H1 (cell line): ENCODE measurements around the gene TBL1Y. TPM values are rescaled to one million over a fixed set of nuclear protein-coding genes. Genes with fewer than 3 reads are reported as not detected.

Source experiments
- CTCF ChIA-PET: fragments of 300-600 bp; sonication (Branson Sonifier 250); formaldehyde crosslinking; loops from one replicate; lab custom pipeline; 2021; ENCODE audit not compliant: partially characterized antibody; lab: Charles Lee
- POLR2A ChIA-PET: fragments of 300-600 bp; sonication (Branson Sonifier 250); formaldehyde crosslinking; loops from one replicate; lab custom pipeline; 2021; ENCODE audit warnings: inconsistent platforms; ENCODE audit not compliant: partially characterized antibody; lab: Charles Lee
- DNase-seq, 2 experiments: peaks; one replicate each; pipeline versions ENCODE4 v3.0.0 to v3.0.0-alpha.2; 2010 to 2022; ENCODE audit warnings: low spot score in 2 of 2, low read depth in 1 of 2, mixed read lengths in 1 of 2
- FAIRE-seq: peaks from 2 replicates; lab custom pipeline; 2011; peaks lifted over from hg19 to GRCh38; lab: Jason Lieb, UNC
- H2AFZ ChIP-seq: 2 replicates; pipeline ENCODE4 v1.8.1; 2012; ENCODE audit warnings: low read length, inconsistent platforms
- H2AK5ac ChIP-seq: 2 replicates; pipeline ENCODE4 v1.6.1; 2013; ENCODE audit warnings: low read depth, low read length
- H2BK120ac ChIP-seq: replicated peaks from 2 replicates; pipeline ENCODE3; 2013; ENCODE audit warnings: low read depth, low read length, inconsistent platforms
- H2BK12ac ChIP-seq: 2 replicates; pipeline ENCODE4 v1.6.1; 2013; ENCODE audit warnings: low read depth, low read length
- H2BK15ac ChIP-seq: 2 replicates; pipeline ENCODE4 v1.6.1; 2013; ENCODE audit warnings: low read length
- H2BK20ac ChIP-seq: 2 replicates; pipeline ENCODE4 v1.6.1; 2013; ENCODE audit warnings: low read length
- H2BK5ac ChIP-seq: 2 replicates; pipeline ENCODE4 v1.6.1; 2013; ENCODE audit warnings: low read depth, low read length
- H3K14ac ChIP-seq: 2 replicates; pipeline ENCODE4 v1.6.1; 2013; ENCODE audit warnings: inconsistent platforms; ENCODE audit not compliant: insufficient read length
- H3K18ac ChIP-seq: 2 replicates; pipeline ENCODE4 v1.6.1; 2013; ENCODE audit warnings: low read length; ENCODE audit errors: extremely low read depth
- H3K23ac ChIP-seq: 2 replicates; pipeline ENCODE4 v1.6.1; 2013; ENCODE audit warnings: inconsistent platforms; ENCODE audit not compliant: insufficient read length
- H3K23me2 ChIP-seq: 2 replicates; pipeline ENCODE4 v1.6.1; 2013; ENCODE audit warnings: low read depth, low read length
- H3K27ac ChIP-seq: 2 replicates; pipeline ENCODE4 v1.6.1; 2011; ENCODE audit warnings: low read depth, low read length, inconsistent platforms
- H3K27me3 ChIP-seq, 4 experiments: replicated peaks in 1 of 4; 1 replicate in 1 of 4; 2 replicates in 3 of 4; pipeline versions ENCODE4 v1.6.1 to v1.8.1; 2011 to 2013; ENCODE audit warnings: low read length in 3 of 4, mild to moderate bottlenecking in 3 of 4, inconsistent platforms in 2 of 4, mixed read lengths in 2 of 4, moderate library complexity in 1 of 4; ENCODE audit not compliant: control insufficient read depth in 3 of 4, insufficient read depth in 3 of 4; ENCODE audit errors: extremely low read depth in 1 of 4
- H3K36me3 ChIP-seq, 4 experiments: 2 replicates each; pipeline versions ENCODE4 v1.6.1 to v1.8.1; 2011 to 2013; ENCODE audit warnings: mild to moderate bottlenecking in 4 of 4, low read length in 3 of 4, moderate library complexity in 2 of 4, control low read depth in 1 of 4, inconsistent platforms in 1 of 4; ENCODE audit not compliant: insufficient read depth in 4 of 4, control insufficient read depth in 2 of 4
- H3K4ac ChIP-seq: replicated peaks from 2 replicates; pipeline ENCODE3; 2013; ENCODE audit warnings: low read length, low read depth, mixed read lengths, inconsistent platforms; ENCODE audit not compliant: insufficient read length
- H3K4me1 ChIP-seq, 4 experiments: replicated peaks in 1 of 4; 1 replicate in 1 of 4; 2 replicates in 3 of 4; pipeline versions ENCODE4 v1.6.1 to v1.8.1; 2011 to 2013; ENCODE audit warnings: low read length in 3 of 4, inconsistent platforms in 2 of 4, mixed read lengths in 1 of 4; ENCODE audit not compliant: insufficient read depth in 4 of 4, control insufficient read depth in 3 of 4
- H3K4me2 ChIP-seq, 2 experiments: 2 replicates each; pipeline versions ENCODE4 v1.6.1 to v1.8.1; 2011 to 2013; ENCODE audit warnings: low read depth in 2 of 2, low read length in 2 of 2, control low read depth in 1 of 2, inconsistent platforms in 1 of 2, mild to moderate bottlenecking in 1 of 2; ENCODE audit not compliant: insufficient read depth in 1 of 2
- H3K4me3 ChIP-seq, 4 experiments: fragments of 200-600, 300-600 bp in 1 of 4; sonication (generic), shearing (Covaris generic), sonication (Bioruptor Twin) in 1 of 4; 2 replicates each; pipeline versions ENCODE4 v1.5.1 to v1.8.1; 2011 to 2016; ENCODE audit warnings: low read length in 4 of 4, low read depth in 3 of 4, control low read depth in 2 of 4, inconsistent platforms in 2 of 4, mild to moderate bottlenecking in 2 of 4, mixed read lengths in 1 of 4, moderate library complexity in 1 of 4; ENCODE audit not compliant: insufficient read depth in 2 of 4; ENCODE audit errors: extremely low read depth in 1 of 4
- H3K56ac ChIP-seq: replicated peaks from 2 replicates; pipeline ENCODE3; 2013; ENCODE audit warnings: low read depth, mild to moderate bottlenecking, mixed read lengths, low read length, inconsistent platforms; ENCODE audit not compliant: insufficient read length
- H3K79me1 ChIP-seq: 2 replicates; pipeline ENCODE4 v1.6.1; 2013; ENCODE audit warnings: low read depth, low read length, control low read depth
- H3K79me2 ChIP-seq, 2 experiments: 2 replicates each; pipeline versions ENCODE4 v1.6.1 to v1.8.1; 2012 to 2013; ENCODE audit warnings: low read length in 2 of 2, mild to moderate bottlenecking in 2 of 2, inconsistent platforms in 1 of 2; ENCODE audit not compliant: insufficient read depth in 2 of 2, control insufficient read depth in 1 of 2
- H3K9ac ChIP-seq, 4 experiments: replicated peaks in 1 of 4; 1 replicate in 1 of 4; 2 replicates in 3 of 4; pipeline versions ENCODE4 v1.6.1 to v1.8.1; 2011 to 2013; ENCODE audit warnings: low read depth in 3 of 4, low read length in 3 of 4, control low read depth in 2 of 4, mild to moderate bottlenecking in 2 of 4, moderate library complexity in 2 of 4, inconsistent platforms in 1 of 4; ENCODE audit errors: extremely low read depth in 1 of 4
- H3K9me3 ChIP-seq, 2 experiments: 2 replicates each; pipeline versions ENCODE4 v1.6.1 to v1.8.1; 2012 to 2013; ENCODE audit warnings: mild to moderate bottlenecking in 2 of 2, moderate library complexity in 2 of 2, control low read depth in 1 of 2, inconsistent platforms in 1 of 2, low read depth in 1 of 2, low read length in 1 of 2, mixed read lengths in 1 of 2; ENCODE audit not compliant: insufficient read depth in 2 of 2
- H4K20me1 ChIP-seq, 2 experiments: replicated peaks in 1 of 2; 2 replicates each; pipeline versions ENCODE3 to v1.8.1; 2011 to 2013; ENCODE audit warnings: inconsistent platforms in 2 of 2, low read length in 2 of 2, mild to moderate bottlenecking in 1 of 2; ENCODE audit not compliant: insufficient read depth in 2 of 2, control insufficient read depth in 1 of 2
- H4K5ac ChIP-seq: 2 replicates; pipeline ENCODE4 v1.6.1; 2013; ENCODE audit warnings: low read length, low read depth, mixed read lengths, inconsistent platforms; ENCODE audit not compliant: insufficient read length
- H4K8ac ChIP-seq: 2 replicates; pipeline ENCODE4 v1.8.0; 2013; ENCODE audit warnings: mild to moderate bottlenecking, moderate library complexity, low read length, inconsistent platforms; ENCODE audit not compliant: insufficient read depth; ENCODE audit errors: extremely low read depth
- H4K91ac ChIP-seq: replicated peaks from 2 replicates; pipeline ENCODE3; 2013; ENCODE audit warnings: low read length, mixed read lengths, inconsistent platforms; ENCODE audit not compliant: insufficient read length
- CEBPB ChIP-seq: IDR thresholded peaks from 2 replicates; pipeline ENCODE4 v1.6.1; 2012; ENCODE audit warnings: low read depth, low read length
- NANOG ChIP-seq: IDR thresholded peaks from 2 replicates; pipeline ENCODE4 v1.6.1; 2011; ENCODE audit warnings: low read length, low read depth, mild to moderate bottlenecking, inconsistent platforms; ENCODE audit not compliant: insufficient read depth, poor library complexity, severe bottlenecking
- RXRA ChIP-seq: IDR thresholded peaks from 2 replicates; pipeline ENCODE4 v1.6.1; 2011; ENCODE audit warnings: low read depth, mild to moderate bottlenecking, low read length, moderate library complexity; ENCODE audit not compliant: insufficient read depth
- WGBS, 2 experiments: shearing (Covaris generic) in 1 of 2; methylation state at CpG; one replicate each; pipeline versions ENCODE4 v1.1.6 to v1.1.7; 2013 to 2015; ENCODE audit warnings: low lambda C conversion rate in 2 of 2, mixed read lengths in 2 of 2, inconsistent platforms in 1 of 2, low coverage in 1 of 2, missing lambda C conversion rate in 1 of 2; ENCODE audit not compliant: insufficient replicate concordance in 2 of 2, insufficient coverage in 1 of 2, insufficient read length in 1 of 2; ENCODE audit errors: extremely low coverage in 1 of 2, missing lambda C conversion rate in 1 of 2; 5-methylcytosine and 5-hydroxymethylcytosine counted together
- polyA plus RNA-seq, 7 experiments: library from polyadenylated mRNA; depleted of rRNA in 3 of 7; stranded (reverse) in 5 of 7; unstranded in 2 of 7; fragments of >200 nt in 5 of 7; fragments of 200-250 nt in 2 of 7; gene quantifications; 1 replicate in 5 of 7; 2 replicates in 1 of 7; 4 replicates in 1 of 7; pipeline versions ENCODE4 v1.2.1 to v1.2.3, GENCODE V29; 2011 to 2013; ENCODE audit warnings: missing spikeins in 2 of 7, mixed read lengths in 2 of 7
- total RNA-seq: library from RNA; stranded (reverse); fragmentation: NEBNext Ultra II Directional; extraction: Animal tissue kit (Norgen Biotek cat#: 25700); gene quantifications from 2 replicates; pipeline ENCODE4 v1.2.1, GENCODE V29; 2021
- TF ChIP-seq, protein P1 (sequence below), 3 experiments: IDR thresholded peaks; 1 replicate in 2 of 3; 2 replicates in 1 of 3; pipeline versions ENCODE4 v1.5.1 to v1.6.1; 2011; ENCODE audit warnings: low read length in 3 of 3, mild to moderate bottlenecking in 3 of 3, inconsistent platforms in 2 of 3, low read depth in 1 of 3, moderate library complexity in 1 of 3; ENCODE audit not compliant: insufficient read depth in 1 of 3; ENCODE audit errors: control extremely low read depth in 1 of 3

TBL1Y gene
- total and polyA plus RNA-seq, 2 of the 8 experiments (the other 6 are each of a cell fraction or from before 2014, with no cell fraction given) = 2.5 to 4.2 TPM

DNA sequence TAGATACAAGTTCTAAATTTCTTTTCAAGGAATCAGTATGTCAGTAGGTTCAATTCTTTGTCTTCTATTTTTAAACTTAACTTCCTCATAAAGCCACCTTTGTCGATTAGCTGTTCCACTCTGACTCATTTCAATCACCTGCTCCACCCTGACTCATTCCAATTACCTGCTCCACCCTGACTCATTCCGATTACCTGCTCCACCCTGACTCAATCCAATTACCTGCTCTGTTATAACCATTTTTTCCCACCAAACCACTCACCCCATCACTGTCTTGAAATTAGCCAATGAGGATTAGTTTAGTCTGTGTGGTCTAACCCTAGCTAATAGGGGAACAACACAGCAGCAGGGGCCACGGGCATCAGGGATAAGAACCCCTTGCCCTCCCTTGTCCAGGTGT lies 199.6 kb downstream of the TBL1Y start:
- Histone ChIP-seq H2AK5ac (no peak overlapping the region), H3K4me2 (no peak overlapping the region), H3K27me3 (no peaks in the 10 kb centered on the region), H2BK5ac (no peak overlapping the region), H3K79me1 (no peaks in the 10 kb centered on the region), H4K5ac (no peak overlapping the region), H3K4me3 (no peak overlapping the region), H4K91ac (no peak overlapping the region), H3K9me3 (no peaks in the 10 kb centered on the region), H3K9ac (no peak overlapping the region), H3K18ac (no peak overlapping the region), H4K20me1 (no peaks in the 10 kb centered on the region), H4K8ac (no peak overlapping the region), H3K79me2 (no peaks in the 10 kb centered on the region), H3K27ac (no peak overlapping the region), H3K4ac (no peak overlapping the region), H3K14ac (no peak overlapping the region), H3K36me3 (no peaks in the 10 kb centered on the region), H2BK15ac (no peak overlapping the region), H2BK20ac (no peak overlapping the region), H3K23ac (no peak overlapping the region), H3K4me1 (no peaks in the 10 kb centered on the region), H3K56ac (no peak overlapping the region), H2AFZ (no peak overlapping the region), H3K23me2 (no peaks in the 10 kb centered on the region), H2BK12ac (no peak overlapping the region), H2BK120ac (no peak overlapping the region)
- 89% methylated on average over 3 of the region's 3 CpGs; no CpG with 5 or more reads in 1 of the 2 experiments for WGBS, 2 experiments
- FAIRE-seq (no peak), DNase-seq (no peak)
- TF ChIP-seq CEBPB = no peak
- TF ChIP-seq, protein P1, sequence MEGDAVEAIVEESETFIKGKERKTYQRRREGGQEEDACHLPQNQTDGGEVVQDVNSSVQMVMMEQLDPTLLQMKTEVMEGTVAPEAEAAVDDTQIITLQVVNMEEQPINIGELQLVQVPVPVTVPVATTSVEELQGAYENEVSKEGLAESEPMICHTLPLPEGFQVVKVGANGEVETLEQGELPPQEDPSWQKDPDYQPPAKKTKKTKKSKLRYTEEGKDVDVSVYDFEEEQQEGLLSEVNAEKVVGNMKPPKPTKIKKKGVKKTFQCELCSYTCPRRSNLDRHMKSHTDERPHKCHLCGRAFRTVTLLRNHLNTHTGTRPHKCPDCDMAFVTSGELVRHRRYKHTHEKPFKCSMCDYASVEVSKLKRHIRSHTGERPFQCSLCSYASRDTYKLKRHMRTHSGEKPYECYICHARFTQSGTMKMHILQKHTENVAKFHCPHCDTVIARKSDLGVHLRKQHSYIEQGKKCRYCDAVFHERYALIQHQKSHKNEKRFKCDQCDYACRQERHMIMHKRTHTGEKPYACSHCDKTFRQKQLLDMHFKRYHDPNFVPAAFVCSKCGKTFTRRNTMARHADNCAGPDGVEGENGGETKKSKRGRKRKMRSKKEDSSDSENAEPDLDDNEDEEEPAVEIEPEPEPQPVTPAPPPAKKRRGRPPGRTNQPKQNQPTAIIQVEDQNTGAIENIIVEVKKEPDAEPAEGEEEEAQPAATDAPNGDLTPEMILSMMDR (IDR thresholded peaks at IDR 0.05; ENCODE audit: control extremely low read depth in 1 of 3, insufficient read depth in 1 of 3, low read depth in 1 of 3, low read length in 3 of 3) = no peak
- no peak for TF ChIP-seq RXRA
- no peak for TF ChIP-seq NANOG
- ChIA-PET CTCF (interaction anchor here (0.6 kb wide), 1 partner anchor 17 kb away, joined by 3 read pairs; no protein-coding TSS in a partner anchor), POLR2A (no interaction called here)
